ENCODE measurements around the gene HAS3. TPM values are rescaled to one million over a fixed set of nuclear protein-coding genes. Genes with fewer than 3 reads are reported as not detected.
"Not testable (repeated sequence)": the region's sequence is repeated elsewhere in the genome, so short reads cannot be mapped to it uniquely, and the experiment has no call there.

Gene HAS3, protein sequence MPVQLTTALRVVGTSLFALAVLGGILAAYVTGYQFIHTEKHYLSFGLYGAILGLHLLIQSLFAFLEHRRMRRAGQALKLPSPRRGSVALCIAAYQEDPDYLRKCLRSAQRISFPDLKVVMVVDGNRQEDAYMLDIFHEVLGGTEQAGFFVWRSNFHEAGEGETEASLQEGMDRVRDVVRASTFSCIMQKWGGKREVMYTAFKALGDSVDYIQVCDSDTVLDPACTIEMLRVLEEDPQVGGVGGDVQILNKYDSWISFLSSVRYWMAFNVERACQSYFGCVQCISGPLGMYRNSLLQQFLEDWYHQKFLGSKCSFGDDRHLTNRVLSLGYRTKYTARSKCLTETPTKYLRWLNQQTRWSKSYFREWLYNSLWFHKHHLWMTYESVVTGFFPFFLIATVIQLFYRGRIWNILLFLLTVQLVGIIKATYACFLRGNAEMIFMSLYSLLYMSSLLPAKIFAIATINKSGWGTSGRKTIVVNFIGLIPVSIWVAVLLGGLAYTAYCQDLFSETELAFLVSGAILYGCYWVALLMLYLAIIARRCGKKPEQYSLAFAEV
- 3.3 TPM for polyA plus RNA-seq (2013, experiment 1 of 2; ENCODE audit: insufficient read length)
- polyA plus RNA-seq (2013, experiment 2 of 2; ENCODE audit: insufficient read length), result 3.4 TPM

GRCh38 chr16:69105501-69106361 lies at the start of gene HAS3:
Gene HAS3, plus strand, starts transcription at chr16:69105653. Its CDS starts 3,743 bp downstream, at chr16:69109396.
- peak; percentile 63 for DNase-seq

DNA sequence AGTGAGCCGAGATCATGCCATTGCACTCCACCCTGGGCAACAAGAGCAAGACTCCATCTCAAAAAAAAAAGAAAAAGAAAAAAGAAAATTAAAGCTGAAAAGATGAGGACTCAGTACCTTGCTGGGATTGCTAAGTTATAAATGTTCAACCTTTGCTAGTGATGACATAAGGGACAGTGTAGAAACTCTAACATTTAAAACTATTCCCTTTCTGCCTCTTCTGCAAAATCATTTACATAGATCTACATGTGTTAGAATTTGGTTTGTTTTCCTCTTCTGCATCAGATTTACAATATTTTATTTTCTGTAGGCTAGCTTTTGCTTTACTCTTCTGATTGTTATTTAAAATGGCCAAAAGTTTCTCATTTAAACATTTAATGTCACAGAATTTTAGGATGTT lies 49.5 kb upstream of the HAS3 start:
- no peak for DNase-seq

DNA sequence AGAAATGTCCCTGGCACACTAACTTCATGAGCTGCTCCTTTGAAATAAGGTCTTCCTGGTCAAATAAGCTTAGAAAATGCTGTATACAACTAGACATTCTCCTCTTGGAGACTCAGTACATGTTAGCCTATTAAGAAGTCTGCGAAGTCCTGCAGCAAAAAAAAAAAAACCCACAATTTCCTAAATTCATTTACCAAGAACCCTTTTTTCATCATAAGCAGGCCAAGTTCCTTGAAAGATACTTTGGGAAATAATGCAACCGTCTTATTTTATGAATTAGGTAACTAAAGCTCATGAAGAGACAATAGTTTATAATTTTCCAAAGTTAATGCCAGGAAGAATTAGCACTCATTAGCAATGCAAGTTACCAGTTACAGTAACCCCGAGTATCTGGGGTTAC lies 49.0 kb upstream of the HAS3 start:
- DNase-seq, result no peak

- DNase-seq, result peak; percentile 87
Measured at GRCh38 chr16:69057400-69058378, 47.8 kb upstream of the HAS3 start.

DNA sequence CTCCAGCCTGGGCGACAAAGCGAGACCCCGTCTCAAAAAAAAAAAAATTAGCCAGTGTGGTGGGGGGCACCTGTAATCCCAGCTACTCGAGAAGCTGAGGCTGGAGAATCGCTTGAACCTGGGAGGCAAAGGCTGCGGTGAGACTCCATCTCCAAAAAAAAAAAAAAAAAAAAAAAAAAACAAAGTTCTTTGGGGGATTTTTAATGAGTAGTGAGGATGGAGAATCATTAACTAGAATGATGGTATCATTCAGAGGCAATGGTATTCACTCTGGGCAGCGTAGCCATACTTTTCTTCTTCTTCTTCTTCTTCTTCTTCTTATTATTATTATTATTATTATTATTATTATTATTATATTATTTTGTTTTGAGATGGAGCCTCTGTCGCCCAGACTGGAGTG lies 42.0 kb upstream of the HAS3 start:
- DNase-seq, result not testable (repeated sequence)

DNA sequence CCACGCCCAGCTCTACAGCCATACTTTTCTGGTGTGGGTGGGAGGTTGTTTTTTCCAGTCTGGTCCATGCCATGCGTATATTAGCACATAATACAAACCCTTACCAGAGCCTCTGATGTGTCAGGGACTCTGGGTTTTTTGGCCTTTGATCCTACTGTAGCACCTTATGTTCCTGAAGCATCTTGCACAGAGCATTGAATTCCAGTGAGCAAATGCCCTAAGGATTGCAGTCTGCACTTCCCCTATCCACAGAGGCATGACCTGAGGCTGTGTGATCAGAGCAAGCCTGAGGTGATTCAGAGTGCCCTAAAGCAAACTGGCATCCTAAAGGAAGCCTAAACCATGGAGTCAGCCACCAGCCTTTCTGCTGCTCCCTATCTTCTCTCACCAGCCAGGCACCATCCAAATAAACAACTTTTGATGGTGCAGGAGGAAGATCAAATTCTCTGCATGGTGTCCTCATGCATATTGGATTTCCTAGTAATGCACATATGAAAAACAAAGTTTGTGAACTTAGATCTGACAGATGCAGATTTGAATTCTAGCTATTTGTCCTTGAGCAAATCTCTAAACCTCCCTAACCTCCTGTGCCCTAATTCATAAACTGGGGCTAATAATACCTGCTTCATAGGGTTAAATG lies 41.2 kb upstream of the HAS3 start:
- DNase-seq, result no peak

GRCh38 chr16:69064764-69065313 lies 40.6 kb upstream of the HAS3 start:
- DNase-seq, result no peak

- DNase-seq, result no peak
Measured at GRCh38 chr16:69069504-69069903, 35.9 kb upstream of the HAS3 start.

DNA sequence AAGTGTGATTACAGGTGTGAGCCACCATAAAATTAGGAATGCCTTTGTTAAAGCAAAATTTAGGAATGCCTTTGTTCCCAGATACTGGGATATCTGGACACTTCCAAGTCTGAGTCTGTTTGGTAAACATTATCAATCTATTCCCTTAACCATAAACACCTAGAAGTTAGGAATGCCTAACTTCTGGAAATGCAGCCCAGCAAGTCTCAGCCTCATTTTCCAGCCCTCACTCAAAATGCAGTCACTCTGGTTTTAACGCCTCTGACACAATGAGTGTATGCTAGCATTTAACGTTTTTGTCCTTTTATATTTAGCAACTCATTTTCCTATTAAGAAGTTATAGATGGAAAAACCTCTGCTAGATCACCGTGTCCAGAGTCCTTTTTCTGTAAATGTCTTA lies 34.4 kb upstream of the HAS3 start:
- no peak for DNase-seq

DNA sequence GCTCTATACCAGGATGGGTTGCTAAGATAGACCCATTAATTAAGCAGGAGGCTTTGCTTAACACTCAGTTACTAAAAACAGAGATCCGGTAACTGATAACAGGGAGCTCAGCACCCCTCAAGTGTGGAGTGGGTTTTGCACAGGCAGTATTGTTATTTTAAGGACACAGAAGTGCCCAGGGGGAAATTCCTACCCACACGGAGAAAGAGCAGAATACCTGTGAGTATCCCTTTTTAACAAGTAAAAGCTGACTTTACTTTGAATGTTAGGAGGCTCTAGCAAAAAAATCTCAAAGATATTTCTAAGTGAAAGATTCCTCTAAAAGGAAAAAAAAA lies 32.8 kb upstream of the HAS3 start:
- DNase-seq, result no peak

GRCh38 chr16:69073181-69073702 lies 32.2 kb upstream of the HAS3 start:
- DNase-seq, result peak; percentile 74

- DNase-seq, result no peak
Measured at GRCh38 chr16:69077251-69077650, 28.2 kb upstream of the HAS3 start.

DNA sequence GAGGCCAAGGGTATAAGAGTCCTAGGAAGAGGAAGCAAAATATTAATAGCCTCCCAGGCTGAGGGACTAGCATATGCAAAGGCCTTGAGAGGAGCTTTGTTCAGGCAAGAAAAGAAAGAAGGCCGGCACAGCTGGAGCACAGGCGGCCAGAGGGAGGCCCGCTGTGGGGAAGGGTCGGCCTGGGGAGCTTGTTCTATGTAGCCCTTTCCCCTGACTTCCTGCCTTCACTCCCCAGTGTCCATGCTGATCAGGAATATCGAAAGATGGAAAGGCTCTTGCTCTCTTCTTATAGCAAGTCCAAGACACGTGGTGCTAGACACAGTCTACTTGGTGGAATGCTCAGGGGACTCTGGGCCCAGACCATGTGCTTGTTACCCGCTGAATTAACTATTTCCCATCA lies 27.4 kb upstream of the HAS3 start:
- DNase-seq, result no peak

DNA sequence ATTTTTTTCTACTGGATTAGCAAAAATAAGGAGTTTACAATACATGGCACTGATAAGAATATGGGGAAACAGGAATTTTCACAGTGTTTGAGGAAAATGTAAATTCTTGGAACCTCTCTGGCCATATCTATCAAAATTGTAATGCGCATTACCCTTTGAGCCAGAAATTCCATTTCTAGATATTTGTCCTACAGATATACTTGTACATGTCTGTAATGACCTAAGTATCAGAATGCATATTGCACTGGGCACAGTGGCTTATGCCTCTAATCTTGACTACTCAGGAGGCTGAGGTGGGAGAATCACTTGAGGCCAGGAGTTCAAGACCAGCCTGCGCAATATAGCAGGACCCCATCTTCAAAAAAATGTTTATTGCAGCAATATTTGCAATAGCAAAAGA lies 25.8 kb upstream of the HAS3 start:
- DNase-seq, result no peak

DNA sequence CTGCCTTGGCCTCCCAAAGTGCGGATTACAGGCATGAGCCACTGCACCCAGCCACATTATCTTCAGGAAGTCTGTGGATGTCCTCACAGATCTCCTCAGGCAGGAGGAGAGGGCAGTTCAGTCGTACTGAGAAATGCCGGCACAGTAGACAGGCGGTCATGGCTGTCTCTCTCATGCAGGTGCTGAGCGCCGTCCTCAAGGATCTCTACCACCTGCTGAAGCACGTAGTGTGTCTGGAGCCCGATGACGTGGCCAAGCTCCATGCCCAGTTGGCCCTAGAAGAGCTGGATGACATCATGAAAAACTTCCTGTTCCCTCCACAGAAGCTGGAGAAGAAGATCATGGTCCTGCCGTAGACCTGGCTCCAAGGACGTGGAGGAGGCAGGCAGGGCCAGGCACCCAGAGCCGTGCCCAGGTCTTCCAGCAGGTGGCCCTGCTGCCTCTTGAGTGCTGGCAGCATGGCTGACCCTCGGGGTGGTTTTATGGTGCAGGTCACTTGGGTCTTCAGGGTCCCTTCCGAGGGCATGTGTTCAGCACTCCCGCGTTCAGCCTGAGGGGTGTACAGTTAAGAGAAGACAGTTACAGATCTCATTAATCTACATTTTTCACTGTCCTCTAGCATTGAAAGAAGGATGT lies 22.0 kb upstream of the HAS3 start:
- DNase-seq, result no peak

GRCh38 chr16:69084289-69084688 lies 21.2 kb upstream of the HAS3 start:
- peak; percentile 52 for DNase-seq

DNA sequence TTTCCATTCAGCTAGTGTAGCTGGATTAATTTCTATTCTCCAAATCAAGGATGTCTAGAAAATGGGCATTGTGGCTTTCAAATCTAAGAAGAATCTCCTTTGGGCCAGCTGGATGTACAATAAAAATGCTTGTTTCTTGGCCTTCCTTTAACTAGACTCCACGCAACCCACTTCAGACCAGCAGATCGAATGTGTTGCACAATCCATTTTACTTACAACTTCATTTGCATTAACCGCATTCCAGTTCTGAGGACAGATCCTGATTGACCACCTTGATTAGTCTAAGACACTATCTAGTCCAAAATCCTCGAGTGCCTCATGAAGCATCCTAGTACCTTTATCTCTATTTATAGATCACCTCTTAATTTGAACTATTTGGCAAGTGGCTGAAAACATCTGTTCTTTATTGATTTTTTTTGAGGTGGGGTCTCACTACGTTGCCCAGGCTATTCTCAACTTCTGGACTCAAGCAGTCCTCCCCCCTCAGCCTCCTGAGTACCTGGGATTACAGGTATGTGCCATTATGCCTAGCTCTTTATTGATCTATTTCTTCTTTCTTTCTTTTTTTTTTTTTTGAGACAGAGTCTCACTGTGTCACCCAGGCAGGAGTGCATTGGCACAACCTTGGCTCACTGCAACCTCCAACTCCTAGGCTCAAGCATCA lies 20.3 kb upstream of the HAS3 start:
- no peak for DNase-seq

DNA sequence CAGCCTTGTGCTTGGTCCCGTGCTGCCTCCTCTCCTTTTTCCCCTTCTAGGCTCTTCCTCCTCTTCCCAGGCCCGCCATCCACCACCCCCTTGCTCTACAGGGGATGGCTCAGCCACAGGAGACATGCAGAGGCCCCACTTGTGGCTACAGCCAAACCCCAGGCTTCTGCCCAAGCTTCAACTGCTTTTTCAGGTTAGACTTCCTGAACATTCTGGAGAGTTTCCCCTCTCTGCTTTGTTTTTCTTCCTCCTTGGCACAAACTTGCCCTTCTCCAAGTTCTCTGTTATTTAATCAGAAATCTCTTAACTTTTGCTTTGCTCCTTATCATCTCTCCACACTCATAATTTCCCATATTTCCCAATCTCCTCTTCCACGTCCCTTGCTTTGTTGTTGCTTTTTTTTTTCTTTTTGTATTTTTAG lies 18.3 kb upstream of the HAS3 start:
- DNase-seq, result no peak

GRCh38 chr16:69088684-69089083 lies 16.8 kb upstream of the HAS3 start:
- DNase-seq, result no peak

Data from fibroblast of skin of scalp (primary cell).